ENCODE measurements around the gene ABHD8.
"Not testable (repeated sequence)": the region's sequence is repeated elsewhere in the genome, so short reads cannot be mapped to it uniquely, and the experiment has no call there.

The ABHD8 gene

GRCh38 chr19:17319473-17320238 is 16.4 kb upstream of the ABHD8 start:
- no peak for ATAC-seq

GRCh38 chr19:17318966-17319365 is 15.7 kb upstream of the ABHD8 start:
- no peak for ATAC-seq

GRCh38 chr19:17314007-17314593 is 10.9 kb upstream of the ABHD8 start:
- ATAC-seq: no peak

GRCh38 chr19:17312189-17313113 is 9.2 kb upstream of the ABHD8 start:
- ATAC-seq: no peak

GRCh38 chr19:17311455-17312188 is 8.4 kb upstream of the ABHD8 start:
- ATAC-seq: no peak

- ATAC-seq: no peak
Observed at GRCh38 chr19:17309965-17310461, 6.8 kb upstream of the ABHD8 start.

GRCh38 chr19:17309198-17309964 is 6.2 kb upstream of the ABHD8 start, which contains the start of gene DDA1:
TSS of gene DDA1 (plus strand) at chr19:17309563. CDS start at chr19:17309655, 92 bp downstream.
- peak; percentile 85 to 86 for ATAC-seq

GRCh38 chr19:17307876-17308377 is 4.7 kb upstream of the ABHD8 start:
- no peak for ATAC-seq

- ATAC-seq: no peak
Observed at GRCh38 chr19:17306285-17306714, 3.1 kb upstream of the ABHD8 start.

- ATAC-seq: peak; percentile 66 to 68
Observed at GRCh38 chr19:17305517-17306284, 2.5 kb upstream of the ABHD8 start, which contains the start of gene MRPL34. TSS of gene MRPL34 (plus strand) at chr19:17305872. CDS start at chr19:17305893, 21 bp downstream.

- no peak for ATAC-seq
Observed at GRCh38 chr19:17305216-17305516, 1.9 kb upstream of the ABHD8 start.

- no peak for ATAC-seq
Observed at GRCh38 chr19:17304386-17305215, 1.4 kb upstream of the ABHD8 start.

- no peak for ATAC-seq
Observed at GRCh38 chr19:17303940-17304267, 679 bp upstream of the ABHD8 start.

GRCh38 chr19:17302391-17303166 is 646 bp downstream of the ABHD8 start:
- no peak for ATAC-seq

- ATAC-seq: no peak
Observed at GRCh38 chr19:17300992-17301619, 2.1 kb downstream of the ABHD8 start.

GRCh38 chr19:17296976-17297375 is 6.2 kb downstream of the ABHD8 start:
- ATAC-seq: no peak

- ATAC-seq: no peak
Observed at GRCh38 chr19:17296273-17296672, 7.0 kb downstream of the ABHD8 start.

GRCh38 chr19:17295551-17295950 is 7.7 kb downstream of the ABHD8 start:
- not testable (repeated sequence) for ATAC-seq

Measured in activated CD4-positive, CD25-positive, alpha-beta regulatory T cell treated with anti-CD3 and anti-CD28 coated beads, Interleukin-2, amount 50 U/mL, for 24 hours (primary cell).